Loucy (cell line): Measurements from ENCODE around the gene PALD1.
A peak's percentile ranks its signal among the peaks of the same experiment; 100 is the strongest.

ENCODE experiments used
- H2AFZ ChIP-seq: fragments of 200-600 bp; sonication (generic); 2 replicates; pipeline ENCODE4 v1.6.0; 2016; ENCODE audit warnings: antibody characterized with exemption, mild to moderate bottlenecking, low read length, moderate library complexity
- H3F3A ChIP-seq: fragments of 200-600 bp; 2 replicates; pipeline ENCODE4 v1.6.0; 2016; ENCODE audit warnings: antibody characterized with exemption, low read depth, mild to moderate bottlenecking
- H3K27me3 ChIP-seq: fragments of 200-600 bp; sonication (generic); 2 replicates; pipeline ENCODE4 v1.6.1; 2014; ENCODE audit warnings: low read length, mild to moderate bottlenecking; ENCODE audit not compliant: insufficient read depth, poor library complexity, severe bottlenecking
- H3K36me3 ChIP-seq: fragments of 200-600 bp; sonication (generic); 2 replicates; pipeline ENCODE4 v1.6.1; 2016; ENCODE audit warnings: low read length; ENCODE audit not compliant: insufficient read depth
- H3K4me1 ChIP-seq: fragments of 200-600 bp; sonication (generic); 2 replicates; pipeline ENCODE4 v1.5.1; 2014; ENCODE audit warnings: low read length, mild to moderate bottlenecking; ENCODE audit not compliant: insufficient read depth, poor library complexity, severe bottlenecking
- H3K4me2 ChIP-seq: fragments of 200-600 bp; sonication (generic); 2 replicates; pipeline ENCODE4 v1.6.0; 2014; ENCODE audit warnings: antibody characterized with exemption, low read length, low read depth, mild to moderate bottlenecking; ENCODE audit not compliant: poor library complexity, severe bottlenecking
- H3K4me3 ChIP-seq: fragments of 200-600 bp; sonication (generic); 2 replicates; pipeline ENCODE4 v1.5.1; 2014; ENCODE audit warnings: low read length, mild to moderate bottlenecking, mixed read lengths; ENCODE audit not compliant: poor library complexity, severe bottlenecking
- H3K79me2 ChIP-seq: fragments of 200-600 bp; sonication (generic); 2 replicates; pipeline ENCODE4 v1.6.1; 2014; ENCODE audit warnings: low read length; ENCODE audit not compliant: insufficient read depth
- H3K9ac ChIP-seq: fragments of 200-600 bp; sonication (generic); 2 replicates; pipeline ENCODE4 v1.6.0; 2014; ENCODE audit warnings: mild to moderate bottlenecking, low read depth, low read length, moderate library complexity; ENCODE audit not compliant: poor library complexity, severe bottlenecking
- H3K9me2 ChIP-seq: fragments of 200-600 bp; sonication (generic); replicated peaks from 2 replicates; pipeline ENCODE4 v1.6.1; 2016; ENCODE audit warnings: low read depth, low read length, mixed read lengths
- H3K9me3 ChIP-seq: fragments of 200-600 bp; sonication (generic); 2 replicates; pipeline ENCODE4 v1.6.1; 2014; ENCODE audit warnings: mild to moderate bottlenecking, antibody characterized with exemption, low read length, low read depth; ENCODE audit not compliant: insufficient read depth
- H4K20me1 ChIP-seq: fragments of 200-600 bp; sonication (generic); 2 replicates; pipeline ENCODE4 v1.6.0; 2014; ENCODE audit warnings: antibody characterized with exemption, low read length, mild to moderate bottlenecking; ENCODE audit not compliant: insufficient read depth, poor library complexity, severe bottlenecking
- EZH2phosphoT487 ChIP-seq: fragments of 200-600 bp; IDR thresholded peaks from 2 replicates; pipeline ENCODE4 v1.6.1; 2018; ENCODE audit warnings: antibody characterized with exemption, mild to moderate bottlenecking, moderate library complexity, borderline replicate concordance
- TF ChIP-seq, protein P1 (sequence below): fragments of 200-600 bp; sonication (generic); conservative IDR thresholded peaks from 2 replicates; pipeline ENCODE4 v1.5.1; 2014; ENCODE audit warnings: mild to moderate bottlenecking, antibody characterized with exemption, low read length

PALD1 gene

DNA sequence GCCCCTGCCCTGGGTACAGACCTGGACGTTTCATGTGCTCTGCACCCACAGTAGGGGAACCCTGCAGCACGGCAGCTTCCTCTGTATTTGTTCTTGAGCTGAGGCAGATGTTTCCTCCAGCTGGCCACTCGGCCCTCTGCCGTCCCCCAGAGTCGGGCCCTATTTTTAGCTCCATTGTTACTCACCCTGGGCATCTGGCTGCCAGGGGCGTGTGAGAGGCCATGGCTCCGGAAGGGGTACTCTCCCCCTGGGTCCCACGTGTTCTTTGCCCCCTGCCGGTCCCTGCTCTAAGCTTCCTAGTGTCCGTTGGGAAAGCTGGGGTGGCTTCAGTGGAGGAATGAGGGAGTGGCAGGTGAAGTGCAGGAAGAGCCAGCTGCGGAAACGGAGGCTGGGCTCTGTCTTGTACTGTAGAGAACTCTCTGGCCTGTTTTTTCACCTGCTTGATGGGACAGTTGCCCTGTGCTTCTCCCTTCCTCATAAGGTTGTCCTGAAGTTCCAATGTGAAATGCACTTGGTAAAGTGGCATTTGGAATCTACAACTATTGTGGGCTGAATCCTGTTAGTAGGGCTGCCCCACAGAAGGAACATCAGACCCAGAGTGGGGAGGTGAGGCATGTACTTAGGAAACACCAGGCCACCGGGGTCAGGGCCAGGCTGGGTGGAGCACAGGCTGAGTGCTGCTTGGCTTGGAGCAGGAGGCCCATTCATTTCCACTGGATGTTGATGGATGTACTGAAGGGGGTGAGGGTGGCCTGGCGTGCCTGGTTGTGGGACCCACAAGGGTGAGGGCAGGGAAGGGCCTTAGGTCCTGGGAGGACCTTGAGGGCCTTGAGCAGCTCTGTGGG is 30.6 kb downstream of the PALD1 start:
- Histone ChIP-seq H2AFZ (no peak overlapping the region), H3K4me2 (peak overlapping the region; percentile 13), H3F3A (no peaks in the 10 kb centered on the region), H3K4me3 (no peak overlapping the region), H3K9me3 (no peaks in the 10 kb centered on the region), H3K36me3 (no peaks in the 10 kb centered on the region; the same call in 1 of the 2 replicates), H3K9ac (peak overlapping the region; percentile 41), H3K9me2 (no peaks in the 10 kb centered on the region), H3K4me1 (peaks cover 23% of the 10 kb centered on the region), H4K20me1 (no peaks in the 10 kb centered on the region), H3K79me2 (no peaks in the 10 kb centered on the region), H3K27me3 (no peaks in the 10 kb centered on the region)
- TF ChIP-seq, protein P1, sequence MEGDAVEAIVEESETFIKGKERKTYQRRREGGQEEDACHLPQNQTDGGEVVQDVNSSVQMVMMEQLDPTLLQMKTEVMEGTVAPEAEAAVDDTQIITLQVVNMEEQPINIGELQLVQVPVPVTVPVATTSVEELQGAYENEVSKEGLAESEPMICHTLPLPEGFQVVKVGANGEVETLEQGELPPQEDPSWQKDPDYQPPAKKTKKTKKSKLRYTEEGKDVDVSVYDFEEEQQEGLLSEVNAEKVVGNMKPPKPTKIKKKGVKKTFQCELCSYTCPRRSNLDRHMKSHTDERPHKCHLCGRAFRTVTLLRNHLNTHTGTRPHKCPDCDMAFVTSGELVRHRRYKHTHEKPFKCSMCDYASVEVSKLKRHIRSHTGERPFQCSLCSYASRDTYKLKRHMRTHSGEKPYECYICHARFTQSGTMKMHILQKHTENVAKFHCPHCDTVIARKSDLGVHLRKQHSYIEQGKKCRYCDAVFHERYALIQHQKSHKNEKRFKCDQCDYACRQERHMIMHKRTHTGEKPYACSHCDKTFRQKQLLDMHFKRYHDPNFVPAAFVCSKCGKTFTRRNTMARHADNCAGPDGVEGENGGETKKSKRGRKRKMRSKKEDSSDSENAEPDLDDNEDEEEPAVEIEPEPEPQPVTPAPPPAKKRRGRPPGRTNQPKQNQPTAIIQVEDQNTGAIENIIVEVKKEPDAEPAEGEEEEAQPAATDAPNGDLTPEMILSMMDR, result no peak
- no peak for TF ChIP-seq EZH2phosphoT487

DNA sequence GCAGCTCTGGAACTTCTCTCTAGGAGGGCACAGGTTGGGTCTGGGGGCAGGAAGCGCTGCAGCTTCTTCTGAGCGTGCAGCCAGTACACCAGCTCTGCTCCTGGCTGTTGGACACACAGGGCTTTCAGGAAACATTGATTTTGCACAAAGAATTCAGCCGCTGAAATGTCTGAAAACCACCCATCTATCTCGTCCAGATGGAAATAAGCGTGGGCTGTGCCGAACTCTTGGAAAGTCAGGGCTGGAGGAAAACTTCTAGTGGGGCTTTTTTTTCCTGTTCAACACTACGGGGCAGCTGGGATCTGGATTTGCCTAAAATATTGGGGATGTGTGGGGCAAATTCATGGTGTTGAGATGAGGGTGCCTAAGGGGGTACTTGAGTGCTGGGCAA is 31.2 kb downstream of the PALD1 start:
- TF ChIP-seq EZH2phosphoT487, result no peak
- TF ChIP-seq, protein P1, result no peak
- Histone ChIP-seq H3K79me2 (no peaks in the 10 kb centered on the region), H3K4me1 (peaks cover 29% of the 10 kb centered on the region), H3K27me3 (no peaks in the 10 kb centered on the region), H4K20me1 (no peaks in the 10 kb centered on the region), H3K4me2 (no peak overlapping the region), H2AFZ (no peak overlapping the region), H3F3A (no peaks in the 10 kb centered on the region), H3K36me3 (no peaks in the 10 kb centered on the region; the same call in 1 of the 2 replicates), H3K9me2 (no peaks in the 10 kb centered on the region), H3K4me3 (no peak overlapping the region), H3K9me3 (no peaks in the 10 kb centered on the region), H3K9ac (peak overlapping the region; percentile 41)

DNA sequence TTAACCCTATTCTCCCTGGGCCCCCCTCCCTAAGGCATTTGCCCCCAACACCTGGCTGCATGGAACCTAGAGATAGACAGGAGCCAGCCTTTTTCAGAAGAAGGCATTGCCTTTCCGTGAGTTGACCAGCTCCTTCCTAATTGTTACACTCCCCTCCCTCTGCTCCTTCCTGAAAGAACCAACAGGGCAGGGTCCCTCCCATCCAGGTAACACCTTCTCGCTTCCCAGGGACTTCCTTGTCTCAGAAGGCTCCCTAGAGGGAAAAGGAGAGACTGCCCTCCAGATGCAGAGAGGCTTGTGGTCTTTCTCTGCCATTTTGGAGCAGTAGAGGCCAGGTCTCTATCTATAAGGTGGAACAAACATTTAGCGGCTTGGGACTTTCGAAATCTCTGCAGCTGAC is 31.9 kb downstream of the PALD1 start:
- no peaks in the 10 kb centered on the region for H3K27me3 ChIP-seq
- H3F3A ChIP-seq, result no peaks in the 10 kb centered on the region
- TF ChIP-seq, protein P1, result no peak
- no peak for TF ChIP-seq EZH2phosphoT487
- H3K9ac ChIP-seq, result no peak overlapping the region
- H3K36me3 ChIP-seq, result no peaks in the 10 kb centered on the region; the same call in 1 of the 2 replicates
- no peaks in the 10 kb centered on the region for H3K9me3 ChIP-seq
- H3K4me3 ChIP-seq, result no peak overlapping the region
- H4K20me1 ChIP-seq, result no peaks in the 10 kb centered on the region
- H3K79me2 ChIP-seq, result no peaks in the 10 kb centered on the region
- peaks cover 29% of the 10 kb centered on the region for H3K4me1 ChIP-seq
- no peak overlapping the region for H2AFZ ChIP-seq
- no peak overlapping the region for H3K4me2 ChIP-seq
- H3K9me2 ChIP-seq, result no peaks in the 10 kb centered on the region
